NOMO-1 treated with DMSO at 0.1 percent for 48 hours (cell line): ENCODE data around the gene LDLRAD3.
"Not testable (repeated sequence)": the region's sequence is repeated elsewhere in the genome, so short reads cannot be mapped to it uniquely, and the experiment has no call there.

Source experiments
- DNase-seq: peaks from one replicate; lab custom pipeline; 2025; ENCODE audit not compliant: unreplicated experiment; lab: John Stamatoyannopoulos, UW

The LDLRAD3 gene

DNA sequence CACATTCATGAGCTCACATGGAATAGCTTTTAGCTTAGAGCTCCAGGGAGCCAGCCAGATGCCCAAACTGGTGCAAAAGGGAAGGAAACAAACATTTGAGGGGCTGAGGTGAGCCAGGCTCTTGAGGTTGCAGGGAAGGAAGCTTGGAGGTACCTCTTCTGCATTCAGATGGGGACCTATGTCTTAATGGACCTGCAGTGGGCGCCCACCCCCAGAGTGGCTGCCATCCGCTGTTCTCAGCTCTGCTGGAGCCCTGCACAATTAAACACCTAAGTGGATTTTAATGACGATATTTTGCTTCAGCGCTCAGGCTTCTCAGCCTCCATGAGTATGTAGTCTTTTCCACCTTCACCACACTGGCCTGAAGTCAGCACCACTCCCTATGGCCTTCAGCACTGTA lies 100.8 kb downstream of the LDLRAD3 start:
- no peak for DNase-seq

DNA sequence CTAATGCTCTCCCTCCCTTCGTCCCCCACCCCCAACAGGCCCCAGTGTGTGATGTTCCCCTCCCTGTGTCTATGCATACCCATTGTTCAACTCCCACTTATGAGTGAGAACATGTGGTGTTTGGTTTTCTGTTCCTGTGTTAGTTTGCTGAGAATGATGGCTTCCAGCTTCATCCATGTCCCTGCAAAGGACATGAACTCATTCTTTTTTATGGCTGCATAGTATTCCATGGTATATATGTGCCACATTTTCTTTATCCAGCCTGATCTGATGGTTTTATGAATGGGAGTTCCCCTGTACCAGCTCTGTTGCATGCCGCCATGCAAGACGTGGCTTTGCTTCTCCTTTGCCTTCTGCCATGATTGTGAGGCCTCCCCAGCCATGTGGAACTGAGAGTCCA lies 102.1 kb downstream of the LDLRAD3 start:
- DNase-seq, result not testable (repeated sequence)

DNA sequence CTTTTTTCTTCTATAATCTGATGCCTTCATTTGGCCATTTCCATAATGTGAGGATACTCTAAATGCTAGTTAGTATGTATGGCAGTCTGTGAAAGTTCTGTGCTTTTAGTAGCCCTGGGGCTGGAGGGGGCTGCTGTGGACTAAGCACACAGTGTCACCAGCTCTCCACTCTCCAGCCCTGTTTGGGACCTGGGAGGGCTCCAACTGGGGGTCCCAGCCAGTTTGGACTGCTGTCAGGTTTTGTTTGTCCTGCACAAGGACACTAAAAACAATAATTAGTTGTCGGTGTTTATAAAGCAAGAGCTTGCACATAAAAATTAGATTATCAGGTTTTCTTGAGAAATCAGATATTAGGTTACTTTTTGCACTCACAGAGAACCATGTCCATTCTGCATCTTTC lies 103.1 kb downstream of the LDLRAD3 start:
- DNase-seq, result no peak

DNA sequence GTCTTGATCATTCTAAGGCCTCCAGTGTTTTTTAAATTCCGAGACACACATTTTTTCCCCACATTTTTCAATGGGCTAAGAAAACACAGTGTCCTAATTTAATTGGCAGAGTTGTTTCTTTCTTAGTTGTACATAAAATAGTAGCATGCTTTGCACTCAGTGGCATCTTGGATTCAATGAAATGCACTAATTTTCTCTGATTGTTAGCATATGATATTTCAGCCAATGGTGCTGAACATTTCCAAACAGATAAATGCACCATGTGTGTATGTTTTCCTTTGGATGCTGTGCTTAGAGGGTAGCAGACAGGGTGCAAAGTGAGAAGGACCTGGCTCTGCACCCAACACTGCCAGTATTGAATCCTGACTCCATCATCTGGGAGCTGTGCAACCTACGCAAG lies 103.5 kb downstream of the LDLRAD3 start:
- no peak for DNase-seq

DNA sequence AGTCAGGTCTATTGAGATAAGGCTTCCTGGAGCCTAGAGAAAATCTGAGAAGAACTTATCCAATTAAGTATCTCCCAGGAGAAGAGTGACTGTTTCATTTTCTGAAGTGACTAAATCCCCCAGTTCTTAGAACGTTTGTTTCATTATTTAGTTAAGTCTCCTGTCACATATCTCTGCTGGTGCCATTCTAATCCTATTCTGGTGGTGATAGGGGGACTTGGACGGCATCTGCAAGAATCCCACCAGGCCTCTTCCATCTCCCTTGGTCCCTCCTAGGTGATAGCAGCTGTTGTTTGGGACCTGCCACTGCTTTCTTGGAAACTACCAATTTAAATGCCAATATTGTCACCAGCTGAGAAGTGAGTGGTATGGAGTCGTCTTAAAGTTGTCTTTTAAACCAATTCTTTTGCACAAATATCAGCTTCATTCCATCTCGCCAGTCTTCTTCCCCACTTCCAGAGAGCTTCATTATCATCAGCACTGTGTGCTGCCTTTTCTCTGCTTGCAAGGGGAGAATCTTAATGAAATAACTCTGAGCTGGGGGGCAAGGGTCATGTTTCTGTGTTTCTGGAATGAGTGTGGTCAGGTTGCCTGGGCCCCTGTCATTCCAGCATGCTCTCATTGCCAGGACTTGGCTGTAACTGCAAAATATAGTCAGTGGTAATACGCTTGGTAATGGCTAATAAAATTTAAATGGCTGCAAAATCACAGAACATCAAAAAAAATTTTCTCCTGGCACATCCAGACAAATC lies 104.8 kb downstream of the LDLRAD3 start:
- no peak for DNase-seq

DNA sequence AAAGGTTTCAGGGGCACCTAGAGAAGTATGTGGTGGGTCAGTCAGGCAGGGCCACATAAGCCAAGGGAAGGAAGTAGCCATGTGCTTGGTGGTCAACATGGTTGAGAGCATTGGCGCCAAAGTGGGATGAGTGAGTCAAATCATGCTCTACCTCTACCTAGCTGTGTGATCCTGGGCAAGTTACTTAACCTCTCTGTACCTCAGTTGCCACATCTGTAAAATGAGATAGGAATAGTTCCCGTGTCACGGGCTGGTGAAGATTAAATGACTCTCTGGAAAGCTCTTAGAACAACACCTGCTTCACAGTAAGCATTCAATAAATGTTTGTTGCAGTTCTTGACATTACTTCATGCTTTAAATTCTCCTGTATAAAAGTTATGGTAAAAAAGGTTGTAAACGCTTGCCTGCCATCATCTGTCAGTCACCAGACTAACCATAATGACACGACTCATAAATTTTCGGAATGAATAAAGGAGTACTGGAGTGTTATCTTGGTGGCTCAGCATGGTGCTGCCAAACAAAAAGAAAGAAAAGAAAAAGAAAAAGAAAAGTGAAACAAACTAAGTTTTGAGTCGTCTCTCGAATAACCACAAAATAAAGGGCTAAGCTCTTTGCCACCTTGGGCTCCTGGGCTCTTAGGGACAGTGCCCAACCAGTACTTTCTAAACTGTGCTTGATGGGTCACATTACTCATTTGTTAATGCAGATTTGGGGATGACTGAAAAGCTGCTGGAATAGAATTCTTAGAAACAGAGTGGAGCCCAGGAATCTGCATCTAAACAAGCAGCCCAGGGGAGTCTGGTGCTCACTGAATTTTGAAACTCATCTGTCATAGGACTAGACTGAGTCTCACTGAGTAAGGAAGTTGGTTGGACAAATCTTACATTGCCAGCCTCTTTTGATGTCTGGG lies 107.6 kb downstream of the LDLRAD3 start:
- no peak for DNase-seq

DNA sequence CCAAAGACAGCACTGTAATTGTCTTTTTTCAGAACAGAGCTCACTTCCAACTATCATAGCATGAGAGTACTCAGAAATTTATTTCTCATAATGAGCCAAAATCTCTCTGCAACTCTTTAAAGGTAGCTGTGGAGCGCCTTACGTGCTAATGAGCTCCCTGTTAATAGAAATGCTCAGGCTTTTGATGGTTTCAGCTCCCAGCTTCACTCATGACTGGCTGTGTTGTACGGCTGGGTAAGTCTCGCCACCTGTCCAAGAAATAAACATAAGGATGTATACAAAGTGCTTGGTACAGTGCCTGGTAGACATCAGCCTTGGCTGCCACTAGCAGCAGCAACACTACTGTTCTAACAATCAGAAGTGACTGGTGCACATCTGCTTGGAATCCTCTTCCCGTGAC lies 109.4 kb downstream of the LDLRAD3 start:
- no peak for DNase-seq

DNA sequence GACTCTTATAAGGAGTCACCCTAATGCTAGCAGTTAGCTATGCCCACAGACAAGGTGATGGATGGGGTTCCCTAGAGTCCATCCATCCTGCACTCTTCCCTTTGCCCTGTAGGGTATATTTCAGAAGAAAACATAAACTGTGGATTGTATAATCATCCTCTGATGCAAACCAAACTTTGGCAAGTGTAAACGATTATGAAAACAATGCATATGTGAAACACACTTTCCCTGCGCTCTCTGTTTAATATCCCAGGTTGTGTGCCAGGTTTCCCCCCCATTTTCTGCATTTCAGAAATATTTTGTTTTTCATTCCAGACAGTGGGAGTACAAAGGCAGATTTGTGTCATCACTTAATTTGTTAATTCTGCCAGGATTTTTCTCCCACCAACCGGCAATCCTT lies 110.0 kb downstream of the LDLRAD3 start:
- DNase-seq, result no peak

DNA sequence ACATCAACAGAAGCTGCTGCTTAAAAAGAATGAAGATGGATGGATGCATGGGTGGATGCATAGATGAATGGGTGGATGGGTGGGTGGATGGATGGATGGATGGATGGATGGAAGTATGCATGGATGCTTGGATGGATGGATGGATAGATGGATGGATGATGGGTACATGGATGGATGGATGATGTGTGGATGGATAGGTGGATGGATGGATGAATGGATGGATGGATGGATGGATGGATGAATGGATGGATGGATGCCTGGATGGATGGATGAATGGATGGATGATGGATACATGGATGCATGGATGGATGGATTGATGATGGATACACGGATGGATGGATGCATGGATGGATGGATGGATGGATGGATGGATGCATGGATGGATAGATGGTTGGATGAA lies 110.8 kb downstream of the LDLRAD3 start:
- no peak for DNase-seq

DNA sequence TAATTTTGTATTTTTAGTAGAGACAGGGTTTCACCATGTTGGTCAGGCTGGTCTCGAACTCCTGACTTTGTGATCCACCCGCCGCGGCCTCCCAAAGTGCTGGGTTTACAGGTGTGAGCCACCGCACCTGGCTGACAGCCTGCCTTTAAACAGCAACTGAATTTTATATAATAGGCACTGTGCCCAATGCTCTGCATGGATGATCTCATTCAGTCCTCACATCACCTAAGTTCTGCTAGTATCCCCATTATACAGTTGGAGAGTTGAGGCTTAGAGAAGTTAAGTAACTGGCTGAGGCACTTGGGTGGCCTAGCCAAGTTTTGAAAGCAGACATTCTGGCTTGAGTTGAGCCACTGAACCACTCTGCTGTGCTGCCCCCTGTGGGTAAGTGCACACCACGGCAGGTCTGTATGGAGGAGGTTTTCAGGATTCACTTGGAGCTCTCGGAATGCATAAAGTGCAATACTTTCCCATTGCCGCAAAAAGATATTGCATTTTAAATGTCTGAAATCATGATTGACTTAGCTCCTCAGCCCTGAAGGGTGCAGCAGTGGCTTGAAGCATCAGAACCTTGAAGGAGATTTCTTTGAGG lies 112.4 kb downstream of the LDLRAD3 start:
- DNase-seq, result peak; percentile 22

DNA sequence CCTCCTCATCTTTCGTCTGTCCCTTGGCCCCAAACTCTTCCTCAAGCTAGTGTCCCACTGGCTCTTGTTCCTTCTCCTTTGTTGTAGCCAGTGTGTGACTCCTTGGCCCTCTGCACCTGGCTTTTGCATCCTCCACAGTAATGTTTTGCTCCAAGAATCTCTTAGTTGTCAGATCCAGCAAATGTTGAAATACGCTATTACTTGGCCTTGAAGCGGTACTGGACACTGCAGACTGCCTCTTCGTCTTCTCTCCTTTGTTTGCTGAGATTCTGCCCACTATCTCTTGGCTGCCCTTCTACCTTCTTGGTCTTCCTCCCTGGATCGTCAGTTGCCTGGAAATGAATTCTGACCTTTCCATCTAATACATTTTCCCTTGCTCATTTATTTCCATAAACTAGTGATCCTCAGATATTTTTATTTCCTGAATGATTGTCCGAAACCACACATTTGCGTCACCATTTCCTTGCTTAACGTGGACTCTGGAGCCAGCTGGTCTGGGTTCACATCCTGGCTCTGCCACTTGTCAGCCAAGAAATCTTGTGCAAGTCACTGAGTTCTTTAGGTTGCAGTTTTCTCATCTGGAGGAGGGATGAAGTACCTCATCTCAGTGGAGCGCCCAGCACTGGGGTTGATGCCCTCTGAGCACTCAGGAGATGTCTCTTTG lies 113.6 kb downstream of the LDLRAD3 start:
- no peak for DNase-seq

DNA sequence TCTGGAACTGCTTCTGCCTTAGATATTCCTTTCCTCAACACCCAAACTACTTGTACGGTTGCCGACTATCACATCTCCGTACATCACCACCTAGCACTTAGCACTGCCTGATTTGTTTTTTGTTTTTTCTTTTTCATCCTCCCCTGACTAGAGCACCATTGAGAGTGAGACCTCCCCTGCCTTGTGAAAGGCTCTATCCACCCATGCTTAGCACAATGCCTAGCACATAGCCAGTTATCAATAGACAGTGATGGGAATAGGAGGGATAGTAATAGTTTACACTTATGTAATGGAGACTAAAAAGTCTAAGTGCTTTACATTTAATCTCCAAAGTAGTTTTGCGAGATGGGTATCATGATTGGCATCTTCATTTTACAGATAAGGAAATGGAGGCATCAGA lies 115.8 kb downstream of the LDLRAD3 start:
- no peak for DNase-seq

DNA sequence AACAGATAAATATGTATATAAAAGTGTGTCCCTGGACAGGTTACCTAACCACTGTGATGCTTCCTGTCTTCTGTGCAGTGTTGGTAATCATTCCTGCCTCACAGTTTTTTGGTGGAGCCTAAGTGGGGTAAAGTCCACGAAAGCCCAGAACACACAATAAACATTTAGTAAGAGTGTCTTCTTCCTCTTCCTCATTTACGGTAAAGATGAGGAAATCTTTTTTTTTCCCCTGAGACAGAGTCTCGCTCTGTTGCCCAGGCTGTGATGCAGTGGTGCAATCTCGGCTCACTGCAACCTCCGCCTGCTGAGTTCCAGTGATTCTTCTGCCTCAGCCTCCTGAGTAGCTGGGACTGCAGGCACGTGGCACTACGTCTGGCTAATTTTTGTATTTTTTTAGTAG lies 117.1 kb downstream of the LDLRAD3 start:
- DNase-seq, result peak; percentile 69

DNA sequence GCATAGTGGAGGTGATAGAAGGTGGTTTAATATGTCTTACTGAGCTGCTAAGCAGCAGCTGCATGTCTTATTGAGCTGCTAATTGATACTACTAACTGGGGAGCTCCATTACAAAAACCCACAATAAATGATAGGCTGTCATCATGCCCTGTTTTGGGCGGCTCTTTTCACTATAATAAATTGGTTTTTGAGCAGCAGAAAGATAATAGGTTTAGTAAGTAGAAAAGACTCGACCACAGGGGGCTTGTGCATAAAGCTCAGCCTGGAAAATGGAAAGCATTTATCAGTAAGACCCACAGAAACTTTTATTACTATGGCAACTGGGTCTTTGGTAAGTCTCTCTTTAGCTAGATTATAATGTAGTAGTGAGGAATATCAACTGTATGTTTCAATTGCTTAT lies 117.6 kb downstream of the LDLRAD3 start:
- no peak for DNase-seq

DNA sequence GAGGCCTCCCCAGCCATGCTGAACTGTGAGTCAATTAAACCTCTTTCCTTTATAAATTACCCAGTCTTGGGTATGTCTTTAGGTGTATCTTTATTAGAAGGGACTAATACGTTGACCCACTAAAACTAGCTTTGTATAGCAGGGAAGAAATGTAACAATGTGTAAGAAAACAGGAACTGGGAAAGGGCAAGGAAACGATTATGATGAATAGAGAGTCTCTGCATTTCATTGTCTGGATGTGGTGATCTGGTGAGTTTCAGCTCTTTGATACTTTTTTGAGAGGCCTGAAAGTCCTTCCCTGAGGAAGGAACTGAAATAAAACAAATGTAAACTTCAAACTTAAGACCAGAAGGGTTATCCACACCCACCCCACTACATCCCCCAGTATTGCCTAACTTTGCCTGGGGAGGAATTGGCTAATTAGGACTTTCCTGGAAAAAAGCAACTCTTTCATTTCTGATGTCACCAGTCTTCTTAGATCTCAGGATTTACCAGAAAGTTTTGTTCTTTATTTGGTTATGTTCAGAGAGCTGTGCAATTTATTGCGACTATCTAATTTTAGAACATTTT lies 119.0 kb downstream of the LDLRAD3 start:
- DNase-seq, result no peak

DNA sequence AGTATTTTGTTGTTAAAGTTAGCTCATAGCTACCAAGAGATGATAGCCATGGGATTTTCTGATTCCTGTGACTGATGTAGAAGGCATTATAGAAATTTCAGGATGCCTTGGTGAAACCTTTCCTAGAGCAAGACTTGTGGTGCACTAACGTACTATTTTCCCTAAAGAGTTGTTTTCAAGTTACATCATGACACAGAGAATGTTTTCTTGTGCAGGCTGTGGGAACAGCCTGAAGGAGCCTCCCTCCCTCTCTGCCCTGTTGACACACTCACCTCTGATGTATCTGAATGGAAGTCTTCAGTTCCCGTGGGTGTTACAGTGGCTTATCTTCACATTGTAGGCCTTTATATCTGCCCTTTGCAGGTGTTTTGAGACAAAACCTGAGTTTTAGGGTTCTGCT lies 121.6 kb downstream of the LDLRAD3 start:
- DNase-seq, result no peak

DNA sequence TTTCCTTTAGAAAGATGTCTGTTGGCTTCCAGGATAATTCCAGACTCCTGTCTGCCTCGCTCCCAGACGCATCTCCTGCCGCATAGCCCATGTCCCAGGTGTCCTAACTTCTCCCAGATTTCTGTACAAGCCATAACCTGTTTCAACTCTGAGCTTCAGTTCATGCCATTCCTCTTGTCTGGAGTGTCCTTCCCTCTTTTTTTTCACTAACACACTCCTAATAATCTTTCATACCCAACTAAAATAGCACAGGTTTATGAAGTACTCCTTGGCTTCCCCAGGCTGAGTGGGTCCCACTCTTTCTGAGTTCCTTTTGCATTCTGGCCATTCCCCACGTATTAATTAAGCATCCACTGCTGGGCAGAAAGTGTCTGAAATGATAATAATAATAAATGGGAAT lies 123.0 kb downstream of the LDLRAD3 start:
- no peak for DNase-seq

DNA sequence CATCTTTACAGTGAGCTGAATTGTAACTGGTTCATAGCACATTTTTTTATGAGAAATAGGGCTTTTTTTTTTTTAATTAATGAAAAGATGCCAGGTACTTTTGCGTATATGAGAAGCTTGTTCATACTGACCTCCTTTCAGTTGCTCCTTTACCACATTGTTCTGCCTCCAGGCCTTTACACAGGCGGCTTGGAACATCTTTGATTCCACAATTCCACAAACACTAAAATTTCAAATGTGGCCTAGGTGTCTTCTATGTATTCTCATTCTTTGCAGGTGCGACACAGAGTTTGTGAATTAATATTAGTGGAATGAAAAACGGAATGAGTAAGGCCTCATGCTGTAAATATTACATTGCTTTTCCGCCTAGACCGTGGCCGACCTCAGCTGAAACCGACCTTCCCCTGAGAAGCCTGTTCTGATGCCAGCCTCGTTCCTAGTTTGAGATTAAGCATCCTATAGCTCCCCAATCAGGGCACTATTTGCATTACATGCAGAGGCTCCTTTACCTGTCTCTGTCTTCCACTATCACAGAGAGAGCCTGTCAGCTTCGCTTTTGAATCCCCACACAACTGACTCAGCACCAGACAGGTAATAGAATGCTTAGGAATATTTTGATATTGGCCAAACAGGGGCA lies 125.8 kb downstream of the LDLRAD3 start:
- no peak for DNase-seq

DNA sequence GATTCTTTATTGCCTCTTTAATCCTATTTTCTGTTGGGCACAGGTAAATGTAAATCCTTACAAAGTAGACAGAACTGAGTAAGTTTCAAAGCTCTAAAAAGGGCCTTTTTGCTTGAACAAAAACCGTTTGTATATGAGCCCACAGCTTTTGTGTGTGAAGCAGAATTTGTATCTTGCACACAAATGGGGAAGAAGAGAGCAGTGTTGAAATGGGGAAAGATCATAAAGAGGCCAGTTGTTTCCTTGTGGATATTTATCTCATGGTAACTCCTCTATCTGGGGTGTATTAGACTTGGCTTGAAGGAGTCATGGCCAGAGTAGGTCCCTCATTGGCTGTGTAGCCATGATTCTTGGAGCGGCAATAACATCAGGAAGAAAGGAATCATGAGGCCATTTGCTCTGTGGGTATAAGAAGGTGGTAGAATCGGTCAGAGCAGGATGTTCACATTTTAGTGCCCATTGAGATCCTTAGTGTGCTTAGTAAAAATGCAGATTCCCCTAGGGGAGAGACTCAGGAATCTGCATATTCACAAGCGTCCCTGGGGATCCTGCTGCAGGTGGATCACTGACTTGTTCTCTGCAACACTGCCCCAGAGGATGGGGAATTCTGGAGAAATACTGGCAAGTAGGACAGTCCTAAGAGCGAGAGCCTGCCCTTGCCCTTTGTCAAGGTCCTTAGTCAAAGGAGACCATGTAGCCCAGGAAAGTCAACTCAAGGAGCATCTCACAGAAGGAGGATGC lies 126.5 kb downstream of the LDLRAD3 start:
- DNase-seq, result no peak

DNA sequence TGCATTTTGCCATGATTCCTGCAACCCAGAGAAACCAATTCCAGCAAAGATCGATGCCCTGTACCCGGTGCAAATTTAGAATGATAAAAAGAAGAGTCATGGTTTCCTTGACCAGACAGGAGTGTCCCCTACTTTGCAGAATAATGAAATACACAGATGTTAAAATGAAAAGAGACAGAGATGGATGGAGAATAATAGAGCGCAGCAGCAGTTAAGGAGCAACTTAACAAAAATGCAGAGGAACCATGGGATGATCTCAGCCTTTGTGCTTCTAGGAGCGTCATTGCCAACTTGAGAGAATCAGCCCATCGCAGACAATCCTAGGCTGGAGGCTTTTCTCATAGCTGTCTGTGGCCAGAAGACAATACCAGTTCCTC lies 127.1 kb downstream of the LDLRAD3 start:
- DNase-seq, result no peak
